ENCODE measurements around the gene SPINK9.
"Not testable (repeated sequence)": the region's sequence is repeated elsewhere in the genome, so short reads cannot be mapped to it uniquely, and the experiment has no call there.

Gene SPINK9, protein sequence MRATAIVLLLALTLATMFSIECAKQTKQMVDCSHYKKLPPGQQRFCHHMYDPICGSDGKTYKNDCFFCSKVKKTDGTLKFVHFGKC

DNA sequence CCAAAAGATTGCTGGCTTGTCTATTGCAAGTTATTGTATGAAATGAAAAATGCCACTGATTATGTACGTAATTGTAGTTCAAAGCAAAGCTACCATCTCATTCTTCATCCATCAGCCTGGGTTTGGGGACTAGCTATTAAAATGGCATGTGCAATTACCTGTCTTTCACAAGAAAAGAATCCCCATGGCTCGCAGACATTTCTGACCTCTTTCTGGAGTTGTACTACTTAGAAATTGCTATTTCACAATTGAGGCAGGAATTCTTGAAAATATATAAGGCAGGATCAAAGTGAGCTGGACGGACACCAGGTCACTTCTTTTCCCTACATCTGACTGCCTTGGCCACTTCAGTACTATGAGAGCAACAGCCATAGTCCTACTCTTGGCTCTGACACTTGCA, at the start of gene SPINK9:
Gene SPINK9 (plus strand): TSS at position 301 of the 400 bp plus-strand sequence. CDS start 55 bp downstream, at position 356.
- DNase-seq (ENCODE audit: low read depth in 2 of 2), result no peak

DNA sequence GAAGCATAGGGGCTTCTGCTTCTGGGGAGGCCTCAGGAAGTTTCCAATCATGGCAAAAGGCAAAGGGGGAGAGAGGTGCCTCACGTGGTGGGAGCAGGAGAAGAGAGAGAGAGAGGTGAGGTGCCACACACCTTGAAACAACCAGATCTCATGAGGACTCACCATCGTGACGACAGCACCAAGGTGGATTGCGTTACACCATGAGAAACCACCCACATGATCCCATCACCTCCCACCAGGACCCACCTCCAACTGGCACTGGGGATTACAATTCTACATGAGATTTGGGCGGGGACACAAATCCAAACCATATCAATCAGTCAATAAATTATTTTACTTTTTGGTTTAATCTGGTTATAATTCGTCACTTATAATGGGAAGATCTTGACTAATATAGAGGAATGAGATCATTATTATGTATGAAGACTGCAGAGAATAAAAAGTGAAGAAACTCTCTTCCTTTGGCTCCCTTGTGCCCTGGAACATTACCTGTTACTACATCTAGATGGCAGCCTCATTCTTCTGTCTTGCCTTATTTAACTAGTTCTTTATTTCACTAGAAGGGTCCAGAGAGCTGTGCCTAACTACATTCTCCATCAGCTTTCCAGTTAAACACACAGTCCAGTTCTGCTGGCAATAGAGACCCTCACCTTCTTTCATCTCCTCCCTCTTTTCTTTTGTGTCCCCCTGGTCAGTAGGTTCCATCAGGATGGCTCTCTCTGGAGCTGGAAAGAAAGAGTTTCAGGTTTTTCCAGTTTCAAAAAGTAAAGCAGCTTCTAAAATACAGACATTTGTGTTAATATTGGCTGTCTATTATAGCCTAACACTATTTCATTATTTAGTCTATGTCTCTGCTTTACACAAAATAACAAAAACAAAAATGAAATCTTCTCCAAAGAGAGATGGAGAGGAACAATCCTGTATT, 44.8 kb upstream of the SPINK9 start:
- DNase-seq (ENCODE audit: low read depth in 2 of 2), result no peak

DNA sequence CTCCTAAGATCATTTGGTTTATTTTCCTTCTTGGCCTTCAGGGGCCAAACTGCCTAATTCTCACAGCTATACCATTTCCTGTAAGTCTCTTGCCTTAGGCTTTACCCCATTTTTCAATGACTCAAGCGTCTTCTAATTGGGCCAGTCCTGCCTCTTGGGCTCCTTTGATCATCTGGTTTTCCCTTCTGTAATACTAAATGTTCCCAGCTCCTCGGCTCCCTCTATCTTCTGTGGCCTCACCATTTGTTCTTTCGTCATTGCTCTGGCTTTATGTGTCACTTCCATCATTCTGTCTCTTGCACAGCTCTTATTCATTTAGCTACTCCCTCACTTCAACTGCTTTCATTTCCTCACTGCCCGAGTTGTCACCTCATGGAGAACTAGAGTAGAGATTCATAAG, 37.6 kb upstream of the SPINK9 start:
- DNase-seq (ENCODE audit: low read depth in 2 of 2), result no peak

DNA sequence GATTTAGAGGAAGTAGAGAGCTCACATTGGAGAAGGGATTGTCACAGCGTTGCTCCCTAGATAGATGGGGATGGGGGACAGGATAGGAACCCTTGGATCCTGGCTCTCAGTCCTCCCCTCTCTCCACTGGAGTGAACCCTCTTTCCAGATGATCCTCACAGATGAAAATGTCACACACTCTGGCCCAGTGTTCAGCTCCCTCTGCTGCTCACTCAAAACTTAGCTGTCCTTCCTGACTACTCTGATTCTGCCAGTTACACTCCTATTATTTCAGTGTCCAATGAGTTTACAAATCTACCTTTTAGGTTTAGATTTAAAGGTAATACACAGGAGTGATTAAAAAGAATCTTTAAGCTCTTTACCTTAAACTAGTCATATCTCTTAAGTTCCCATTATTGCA, 28.9 kb upstream of the SPINK9 start:
- DNase-seq (ENCODE audit: low read depth in 2 of 2), result no peak

DNA sequence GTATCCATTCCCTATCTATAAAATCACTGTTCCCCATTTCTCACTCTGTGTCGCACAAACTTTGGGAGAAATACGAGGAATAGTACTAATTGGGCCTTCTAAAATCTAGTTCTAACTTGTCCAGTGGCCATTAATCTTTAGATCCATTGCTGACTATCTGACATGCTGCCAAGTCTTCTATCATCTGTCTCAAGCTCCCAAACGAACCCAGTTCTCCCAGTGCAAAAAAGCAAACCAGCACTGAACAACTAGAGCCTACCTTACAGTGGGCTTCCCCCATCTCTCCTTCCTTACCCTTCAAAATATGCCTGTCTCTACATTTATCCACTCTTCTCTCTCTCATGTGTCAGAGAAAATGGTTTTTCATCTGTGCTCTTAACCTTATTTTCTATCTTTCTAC, 26.3 kb upstream of the SPINK9 start:
- DNase-seq (ENCODE audit: low read depth in 2 of 2), result no peak

DNA sequence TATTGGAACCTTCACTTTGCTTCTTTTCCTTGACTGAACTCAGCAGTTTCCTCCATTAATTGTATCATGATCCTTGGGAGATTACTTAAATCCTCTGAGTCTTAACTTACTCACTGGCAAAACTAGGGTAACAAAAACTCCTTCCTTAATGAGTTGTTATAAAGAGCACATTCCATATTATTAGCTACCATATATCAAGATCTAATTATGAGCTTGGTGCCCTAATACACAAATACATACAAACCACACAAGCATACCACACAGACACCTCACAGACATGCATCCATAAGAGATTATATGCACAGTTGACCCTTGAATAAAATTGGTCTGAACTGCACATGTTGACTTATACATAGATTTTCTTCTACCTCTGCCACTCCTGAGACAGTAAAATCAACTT, 25.6 kb upstream of the SPINK9 start:
- no peak for DNase-seq (ENCODE audit: low read depth in 2 of 2)

DNA sequence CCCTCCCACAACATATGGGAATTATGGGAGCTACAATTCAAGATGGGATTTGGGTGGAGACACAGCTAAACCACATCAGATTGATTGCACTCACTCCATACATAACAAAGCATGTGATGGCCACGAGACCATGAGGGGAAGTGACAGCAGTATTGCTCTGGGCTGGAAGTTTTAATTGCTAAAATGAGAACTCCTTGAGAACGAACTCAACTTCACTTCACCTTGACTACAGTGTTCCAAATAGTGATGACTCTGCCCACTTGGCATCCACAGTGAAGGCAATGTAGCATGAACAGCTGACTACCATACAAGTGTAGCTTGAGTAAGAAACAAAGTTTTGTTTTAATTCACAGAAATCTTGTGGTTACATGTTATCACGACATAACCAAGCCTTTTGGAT, 23.9 kb upstream of the SPINK9 start:
- DNase-seq (ENCODE audit: low read depth in 2 of 2), result no peak

DNA sequence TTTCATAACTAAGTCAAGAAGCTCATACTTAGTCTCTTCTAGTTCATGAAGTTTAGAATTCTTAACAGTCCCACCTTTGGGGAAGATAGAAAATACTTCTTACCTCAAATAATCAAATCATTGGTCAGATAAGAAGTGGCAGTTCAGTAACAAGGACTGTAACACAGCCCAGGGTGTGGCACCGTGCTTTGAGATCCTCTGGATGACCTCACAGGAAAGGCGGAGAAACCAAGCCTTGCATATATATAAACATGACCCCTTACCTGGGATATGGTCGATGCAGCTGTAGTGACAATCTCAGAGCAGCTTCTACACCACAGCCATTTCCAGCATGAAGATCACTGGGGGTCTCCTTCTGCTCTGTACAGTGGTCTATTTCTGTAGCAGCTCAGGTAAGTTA, 23.2 kb upstream of the SPINK9 start, which contains the start of gene SPINK7:
Gene SPINK7 (plus strand): TSS at position 271 of the 400 bp plus-strand sequence. CDS start 61 bp downstream, at position 332.
- no peak for DNase-seq (ENCODE audit: low read depth in 2 of 2)

DNA sequence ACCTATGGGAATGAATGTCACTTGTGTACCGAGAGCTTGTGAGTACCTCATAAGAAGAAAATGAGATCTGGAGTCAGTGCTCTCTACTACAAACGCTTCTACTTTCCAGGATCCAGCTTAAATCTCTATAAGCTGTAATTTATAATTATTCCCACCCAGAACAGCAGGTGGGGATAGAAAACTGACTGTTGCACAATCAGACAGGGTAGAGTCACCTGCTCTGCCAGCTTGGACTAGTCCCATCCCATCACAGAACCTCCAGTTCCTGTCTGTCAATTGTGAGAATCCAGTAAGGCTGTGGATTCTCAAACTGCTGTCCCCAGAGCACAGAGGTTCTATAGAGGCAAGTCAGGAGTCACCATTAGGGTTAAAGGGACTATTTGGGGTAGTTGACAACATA, 21.2 kb upstream of the SPINK9 start:
- DNase-seq (ENCODE audit: low read depth in 2 of 2), result no peak

DNA sequence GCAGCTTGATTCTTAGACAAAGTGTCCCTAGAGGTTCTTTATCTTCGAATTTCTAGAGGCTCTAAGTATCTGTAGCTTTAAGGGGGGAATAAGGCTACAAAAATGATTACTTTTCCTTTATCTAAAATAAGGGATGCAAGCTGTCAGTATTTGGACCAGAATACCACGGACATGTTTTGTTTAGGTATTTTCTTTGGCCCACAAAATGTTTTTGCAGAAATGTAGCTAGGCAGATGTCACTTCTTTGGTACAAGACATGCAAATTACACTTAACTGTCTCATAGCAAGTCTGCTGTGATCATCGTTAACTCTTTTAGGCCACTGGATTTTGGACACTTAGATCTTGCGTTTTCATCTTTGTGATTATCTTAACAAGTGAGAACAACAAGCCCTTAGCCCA, 20.6 kb upstream of the SPINK9 start:
- DNase-seq (ENCODE audit: low read depth in 2 of 2), result no peak

DNA sequence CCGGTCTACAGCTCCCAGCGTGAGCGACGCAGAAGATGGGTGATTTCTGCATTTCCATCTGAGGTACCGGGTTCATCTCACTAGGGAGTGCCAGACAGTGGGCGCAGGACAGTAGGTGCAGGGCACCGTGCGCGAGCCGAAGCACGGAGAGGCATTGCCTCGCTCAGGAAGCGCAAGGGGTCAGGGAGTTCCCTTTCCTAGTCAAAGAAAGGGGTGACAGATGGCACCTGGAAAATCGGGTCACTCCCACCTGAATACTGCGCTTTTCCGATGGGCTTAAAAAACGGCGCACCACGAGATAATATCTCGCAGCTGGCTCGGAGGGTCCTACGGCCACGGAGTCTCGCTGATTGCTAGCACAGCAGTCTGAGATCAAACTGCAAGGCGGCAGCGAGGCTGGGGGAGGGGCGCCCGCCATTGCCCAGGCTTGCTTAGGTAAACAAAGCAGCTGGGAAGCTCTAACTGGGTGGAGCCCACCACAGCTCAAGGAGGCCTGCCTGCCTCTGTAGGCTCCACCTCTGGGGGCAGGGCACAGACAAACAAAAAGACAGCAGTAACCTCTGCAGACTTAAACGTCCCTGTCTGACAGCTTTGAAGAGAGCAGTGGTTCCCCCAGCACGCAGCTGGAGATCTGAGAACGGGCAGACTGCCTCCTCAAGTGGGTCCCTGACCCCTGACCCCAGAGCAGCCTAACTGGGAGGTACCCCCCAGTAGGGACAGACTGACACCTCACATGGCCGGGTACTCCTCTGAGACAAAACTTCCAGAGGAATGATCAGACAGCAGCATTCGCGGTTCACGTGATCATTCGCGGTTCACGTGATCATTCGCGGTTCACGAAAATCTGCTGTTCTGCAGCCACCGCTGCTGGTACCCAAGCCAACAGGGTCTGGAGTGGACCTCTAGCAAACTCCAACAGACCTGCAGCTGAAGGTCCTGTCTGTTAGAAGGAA, 15.1 kb upstream of the SPINK9 start:
- DNase-seq (ENCODE audit: low read depth in 2 of 2), result not testable (repeated sequence)

DNA sequence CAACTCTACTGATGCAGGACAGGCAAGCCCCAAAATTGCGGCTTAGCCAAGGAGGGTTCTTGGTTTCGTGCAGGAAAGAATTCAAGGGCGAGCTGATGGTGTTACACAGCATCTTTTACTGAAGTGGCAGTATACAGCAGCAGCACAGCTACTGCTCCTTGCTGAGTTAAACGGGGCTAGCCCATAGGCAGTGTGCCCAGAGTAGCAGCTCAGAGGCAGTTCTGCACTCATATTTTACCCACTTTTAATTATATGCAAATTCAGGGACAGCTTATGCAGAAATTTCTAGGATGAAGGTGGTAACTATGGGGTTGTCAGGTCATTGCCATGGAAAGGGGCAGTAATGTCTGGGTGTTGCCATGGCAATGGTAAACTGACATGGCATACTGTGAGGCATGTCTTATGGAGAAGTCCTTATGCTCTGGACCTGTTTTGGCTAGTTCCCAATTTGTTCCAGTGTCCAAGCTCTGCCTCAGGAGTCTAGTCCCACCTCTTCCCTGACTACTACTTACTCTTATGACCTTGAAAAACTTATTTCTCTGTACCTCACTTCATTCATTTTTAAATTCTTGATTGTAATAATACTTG, 2.0 kb upstream of the SPINK9 start:
- no peak for DNase-seq (ENCODE audit: low read depth in 2 of 2)

DNA sequence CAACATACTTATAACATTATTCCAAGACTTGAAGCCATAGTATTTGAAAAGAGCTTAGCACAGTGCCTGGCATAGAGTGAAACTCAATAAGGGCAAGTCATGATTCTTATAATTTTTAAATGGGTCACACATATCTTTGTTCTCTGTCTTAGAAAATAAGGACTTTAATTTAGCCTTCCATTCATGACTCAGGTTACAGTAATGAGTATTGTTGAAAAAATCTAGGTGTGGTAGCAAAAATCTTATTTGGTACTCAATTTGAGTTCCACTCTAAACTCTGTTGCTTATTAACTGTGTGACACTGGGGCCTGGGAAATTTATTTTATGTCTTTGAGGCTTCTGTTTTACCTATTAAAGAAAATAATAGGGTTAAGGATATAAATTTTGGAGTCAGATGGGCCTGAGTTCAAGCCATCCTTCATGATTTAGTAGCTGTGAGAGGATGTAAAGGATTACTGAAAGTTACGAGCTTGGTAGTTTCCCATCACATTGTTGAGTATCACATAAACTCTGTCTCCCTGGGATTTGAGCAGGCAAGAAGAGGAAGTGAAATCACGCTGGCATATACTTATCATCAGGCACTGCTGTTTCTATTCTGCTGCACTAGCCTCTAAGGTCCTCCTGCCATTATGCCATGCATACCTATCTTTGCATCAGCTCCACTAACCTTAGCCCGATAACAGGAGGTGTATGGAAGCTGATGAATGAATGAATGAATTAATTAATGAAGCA, 1.5 kb downstream of the SPINK9 start:
- no peak for DNase-seq (ENCODE audit: low read depth in 2 of 2)

DNA sequence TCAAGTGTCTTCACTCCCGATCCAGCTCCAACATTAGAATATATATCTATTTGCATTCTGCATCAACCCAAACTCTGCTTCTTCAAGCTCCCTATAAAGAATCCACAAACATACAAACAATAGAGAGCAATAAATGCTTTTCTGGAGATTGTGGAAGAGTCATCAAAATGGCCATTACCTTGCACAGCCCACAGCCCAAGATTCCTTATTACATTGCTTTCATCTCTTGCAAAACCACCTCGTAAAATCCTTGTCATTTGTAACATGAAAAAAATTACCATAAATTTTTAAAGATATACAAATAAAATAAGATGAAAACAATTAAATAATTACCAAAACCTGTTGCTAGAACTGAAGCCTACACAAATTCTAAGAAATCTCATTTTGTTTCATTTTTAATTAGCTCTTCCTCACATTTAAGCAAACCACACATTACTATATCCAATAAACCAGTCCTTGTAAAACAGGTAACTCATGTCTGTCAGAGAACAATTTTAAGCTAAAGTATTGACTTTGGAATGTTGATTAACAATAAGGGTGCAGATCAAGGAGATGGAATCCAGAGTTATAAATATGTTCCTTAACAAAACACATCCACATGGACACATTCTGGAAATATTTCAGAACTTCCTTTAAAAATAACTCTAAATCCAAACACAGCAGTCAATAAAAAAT, 7.1 kb downstream of the SPINK9 start:
- no peak for DNase-seq (ENCODE audit: low read depth in 2 of 2)

DNA sequence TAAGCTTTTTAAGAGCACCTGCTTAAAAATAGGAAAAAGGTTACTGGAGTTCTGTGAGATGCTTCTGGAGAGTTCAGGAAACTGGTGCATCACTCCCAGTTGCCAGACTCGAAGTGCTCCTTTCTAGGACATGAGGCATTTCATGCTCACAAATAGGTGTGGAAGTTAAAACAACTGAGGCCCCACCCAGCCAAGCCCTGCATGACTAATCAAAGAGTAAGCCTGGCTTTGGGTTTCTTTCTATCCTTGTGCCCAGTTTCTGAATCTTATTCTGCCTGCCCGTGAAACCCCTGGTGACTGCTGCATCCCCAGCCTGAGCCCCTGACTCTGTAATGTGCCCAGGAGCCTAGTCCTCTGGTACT, 7.7 kb downstream of the SPINK9 start:
- DNase-seq (ENCODE audit: low read depth in 2 of 2), result no peak

DNA sequence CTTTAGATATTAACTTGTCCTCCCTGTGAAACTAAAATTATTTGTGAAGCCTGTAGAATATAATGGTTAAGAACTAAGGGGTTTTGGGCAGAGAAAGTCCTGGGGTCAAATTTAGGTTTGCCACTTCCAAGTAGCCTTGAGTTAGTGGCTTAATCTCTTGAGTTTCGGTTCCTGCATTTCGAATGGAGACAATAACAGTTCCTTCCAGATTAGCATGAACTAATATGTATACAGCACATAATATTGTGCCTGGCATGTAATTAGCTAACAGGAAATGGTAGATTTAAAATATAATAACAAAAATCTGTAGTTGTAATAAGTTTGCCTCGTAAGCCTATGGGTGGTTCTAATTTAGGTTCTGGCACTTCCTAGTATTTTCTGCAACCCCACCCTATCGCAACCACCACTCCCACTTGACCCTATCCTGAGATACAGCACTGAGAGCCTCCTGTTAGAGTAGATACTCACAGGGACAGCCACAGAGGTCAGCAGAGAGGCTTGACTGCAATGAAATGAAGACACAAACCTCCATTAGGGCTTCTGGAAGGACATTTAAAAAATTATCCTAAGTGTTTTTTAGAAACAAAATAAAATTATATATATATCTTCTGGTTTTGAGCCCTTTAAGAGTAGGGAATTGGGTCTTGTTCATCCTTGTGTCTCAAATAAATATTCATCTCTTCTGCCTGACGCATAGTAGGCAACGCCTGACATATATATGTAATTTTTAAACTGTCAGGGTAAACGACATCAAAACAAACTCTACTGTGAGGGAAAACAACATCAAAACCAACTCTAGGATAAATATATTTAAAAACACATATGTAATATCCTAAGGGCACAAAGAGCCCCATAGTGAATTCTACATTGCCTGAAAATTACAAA, 8.5 kb downstream of the SPINK9 start:
- DNase-seq (ENCODE audit: low read depth in 2 of 2), result no peak

DNA sequence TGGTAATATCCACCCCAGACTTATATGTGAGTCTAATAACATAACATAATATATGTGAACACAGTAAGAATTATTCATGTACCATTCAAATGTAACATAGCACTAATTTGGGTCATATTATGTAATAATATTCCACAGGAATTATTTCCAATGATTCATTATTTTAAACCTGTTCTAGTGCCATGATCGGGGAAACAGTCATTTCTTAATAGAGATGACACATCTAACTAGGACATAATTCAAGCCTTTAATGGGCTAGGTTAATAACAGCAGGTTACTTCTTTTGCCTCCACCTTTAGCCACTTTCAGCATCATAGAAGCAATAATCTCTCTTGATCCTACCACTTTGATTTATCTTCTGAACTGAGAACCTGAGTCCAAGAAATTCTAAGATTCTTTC, 12.3 kb downstream of the SPINK9 start:
- no peak for DNase-seq (ENCODE audit: low read depth in 2 of 2)

DNA sequence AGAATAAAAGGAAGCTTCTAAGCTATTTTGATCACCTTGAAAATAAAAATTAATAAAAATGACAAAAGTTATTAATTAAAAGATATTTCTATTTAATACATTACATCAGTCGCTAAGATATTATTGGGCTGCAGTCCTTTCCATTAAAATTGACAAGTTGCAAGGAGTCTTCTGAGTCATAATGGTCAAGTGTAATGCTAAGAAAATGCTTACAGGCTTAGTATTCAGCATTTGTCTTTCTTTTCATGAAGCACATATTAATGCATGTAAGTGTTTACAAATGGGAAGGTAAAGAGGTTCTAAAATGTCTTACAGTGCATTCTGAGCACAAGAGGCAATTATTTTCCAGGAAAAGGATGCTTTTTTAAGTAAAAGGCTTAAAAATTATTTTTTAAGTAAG, 17.3 kb downstream of the SPINK9 start:
- DNase-seq (ENCODE audit: low read depth in 2 of 2), result no peak

DNA sequence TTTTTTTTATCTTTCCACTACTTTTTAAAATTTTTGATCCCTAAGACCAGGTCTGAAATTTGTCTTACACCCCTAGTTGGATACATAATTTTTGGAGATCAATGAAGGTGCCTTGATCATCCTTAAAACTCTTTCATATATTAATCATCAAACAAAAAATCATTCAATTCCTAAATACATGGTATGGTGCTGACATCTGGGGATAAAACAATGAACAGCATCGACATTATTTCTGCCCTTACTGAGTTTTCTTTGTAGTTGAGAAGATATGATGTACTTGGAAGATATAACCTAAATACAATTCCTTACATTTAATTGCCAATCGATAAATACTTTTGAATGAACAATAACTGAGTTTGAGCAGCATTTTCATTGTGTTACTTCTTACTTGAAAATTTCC, 18.3 kb downstream of the SPINK9 start:
- DNase-seq (ENCODE audit: low read depth in 2 of 2), result no peak

DNA sequence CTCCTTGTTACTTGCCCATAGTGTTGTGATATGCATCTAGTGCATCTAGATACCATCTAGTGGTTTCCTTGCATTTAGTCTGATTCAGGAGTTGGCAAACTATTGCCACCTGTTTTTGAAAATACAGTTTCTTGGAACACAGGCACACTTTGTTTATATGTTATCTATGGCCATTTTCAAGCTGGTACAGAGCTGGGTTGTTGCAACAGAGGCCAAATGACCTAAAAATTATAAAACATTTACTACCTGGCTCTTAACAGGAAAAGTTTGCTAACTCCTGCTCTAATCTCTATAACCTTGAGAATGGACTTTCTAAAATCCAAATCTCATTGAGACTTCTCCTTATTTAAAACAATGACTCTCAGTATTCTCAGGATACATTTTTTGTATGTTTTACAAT, 29.0 kb downstream of the SPINK9 start:
- DNase-seq (ENCODE audit: low read depth in 2 of 2), result no peak

Measured in stimulated activated CD8-positive, alpha-beta memory T cell treated with anti-CD3 and anti-CD28 coated beads, Interleukin-15, amount 100 ng/mL, for 48 hours (primary cell).